SH-SY5Y (cell line): Measurements from ENCODE around the gene RNU6-9.

Source experiments
- GATA2 ChIP-seq: IDR thresholded peaks from 2 replicates; pipeline ENCODE4 v1.6.1; 2011; ENCODE audit warnings: mild to moderate bottlenecking, low read depth, low read length
- GATA3 ChIP-seq: IDR thresholded peaks from 2 replicates; pipeline ENCODE4 v1.6.1; 2011; ENCODE audit warnings: low read depth, mild to moderate bottlenecking, low read length, moderate library complexity

- TF ChIP-seq GATA3 = no peak
- no peak for TF ChIP-seq GATA2
Measured at GRCh38 chr19:888581-889385, 4.5 kb upstream of the RNU6-9 start.
